IMR-90 (cell line): ENCODE results near the gene NAPA.

Source experiments
- MAFK ChIP-seq: IDR thresholded peaks from 2 replicates; pipeline ENCODE4 v1.6.1; 2012; ENCODE audit warnings: low read depth, low read length, improper control_type of control experiment
- MAZ ChIP-seq: IDR thresholded peaks from 2 replicates; pipeline ENCODE4 v1.6.1; 2012; ENCODE audit warnings: low read depth, mild to moderate bottlenecking, low read length, improper control_type of control experiment, moderate library complexity, borderline replicate concordance
- POLR2A ChIP-seq: IDR thresholded peaks from 2 replicates; pipeline ENCODE4 v1.6.1; 2012; ENCODE audit warnings: mild to moderate bottlenecking, low read depth, low read length
- RAD21 ChIP-seq: IDR thresholded peaks from 2 replicates; pipeline ENCODE4 v1.6.1; 2012; ENCODE audit warnings: low read length, improper control_type of control experiment
- RFX5 ChIP-seq: IDR thresholded peaks from 2 replicates; pipeline ENCODE4 v1.8.0; 2012; ENCODE audit warnings: low read depth, mild to moderate bottlenecking, low read length, moderate library complexity
- SMC3 ChIP-seq: fragments of 150-350 bp; IDR thresholded peaks from 2 replicates; pipeline ENCODE4 v1.6.1; 2016; ENCODE audit warnings: low read depth, mild to moderate bottlenecking, antibody characterized with exemption, low read length, moderate library complexity
- TF ChIP-seq, protein P1 (sequence below): conservative IDR thresholded peaks from 2 replicates; pipeline ENCODE4 v1.5.1; 2012; ENCODE audit warnings: mild to moderate bottlenecking, low read depth, low read length, improper control_type of control experiment

DNA sequence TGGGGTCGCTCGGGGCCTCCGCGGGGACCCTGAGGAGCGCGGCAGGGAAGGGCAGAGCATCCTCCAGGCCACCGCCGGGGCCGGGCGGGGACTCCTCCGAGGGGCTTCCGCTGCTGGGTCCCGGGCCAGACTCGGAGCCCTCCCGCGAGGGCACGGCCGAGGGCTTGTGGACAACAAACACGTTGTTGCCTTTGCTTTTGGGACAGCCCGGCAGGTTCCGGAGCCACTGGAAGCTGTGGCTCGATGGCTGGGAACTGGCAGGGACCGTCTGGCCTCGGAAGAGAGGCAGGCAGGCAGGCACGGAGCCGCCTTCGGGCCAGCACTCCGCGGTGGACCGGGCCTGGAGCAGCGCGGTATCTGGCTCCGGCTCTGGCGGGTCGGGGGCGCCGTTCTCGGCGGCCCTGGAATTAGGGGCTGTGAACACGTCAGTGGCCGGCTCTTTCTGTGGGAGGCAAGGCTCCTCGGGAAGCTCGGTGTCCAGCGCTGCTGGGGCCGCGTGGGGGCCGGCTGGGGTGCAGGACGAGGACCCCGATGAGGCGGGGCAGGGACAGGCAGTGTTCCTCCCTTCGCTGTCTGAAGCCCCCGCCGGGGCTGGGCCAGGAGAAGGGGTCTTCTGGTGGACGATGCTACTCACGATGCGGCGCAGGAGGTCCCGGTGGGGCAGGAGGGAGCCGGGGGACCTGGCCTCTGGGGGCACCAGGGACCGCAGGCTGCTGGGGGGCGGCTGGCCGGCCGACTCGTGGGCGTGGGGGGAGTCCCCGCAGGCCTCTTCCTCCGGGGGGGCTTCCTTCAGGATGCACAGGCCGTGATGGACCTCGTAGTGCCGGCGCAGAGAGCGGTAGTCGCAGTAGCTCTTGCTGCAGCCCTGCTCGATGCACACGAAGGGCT lies 30.4 kb upstream of the NAPA start:
- TF ChIP-seq, protein P1, sequence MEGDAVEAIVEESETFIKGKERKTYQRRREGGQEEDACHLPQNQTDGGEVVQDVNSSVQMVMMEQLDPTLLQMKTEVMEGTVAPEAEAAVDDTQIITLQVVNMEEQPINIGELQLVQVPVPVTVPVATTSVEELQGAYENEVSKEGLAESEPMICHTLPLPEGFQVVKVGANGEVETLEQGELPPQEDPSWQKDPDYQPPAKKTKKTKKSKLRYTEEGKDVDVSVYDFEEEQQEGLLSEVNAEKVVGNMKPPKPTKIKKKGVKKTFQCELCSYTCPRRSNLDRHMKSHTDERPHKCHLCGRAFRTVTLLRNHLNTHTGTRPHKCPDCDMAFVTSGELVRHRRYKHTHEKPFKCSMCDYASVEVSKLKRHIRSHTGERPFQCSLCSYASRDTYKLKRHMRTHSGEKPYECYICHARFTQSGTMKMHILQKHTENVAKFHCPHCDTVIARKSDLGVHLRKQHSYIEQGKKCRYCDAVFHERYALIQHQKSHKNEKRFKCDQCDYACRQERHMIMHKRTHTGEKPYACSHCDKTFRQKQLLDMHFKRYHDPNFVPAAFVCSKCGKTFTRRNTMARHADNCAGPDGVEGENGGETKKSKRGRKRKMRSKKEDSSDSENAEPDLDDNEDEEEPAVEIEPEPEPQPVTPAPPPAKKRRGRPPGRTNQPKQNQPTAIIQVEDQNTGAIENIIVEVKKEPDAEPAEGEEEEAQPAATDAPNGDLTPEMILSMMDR, result no peak
- TF ChIP-seq MAZ, result no peak
- no peak for TF ChIP-seq SMC3
- no peak for TF ChIP-seq RFX5
- no peak for TF ChIP-seq POLR2A
- TF ChIP-seq MAFK, result no peak
- TF ChIP-seq RAD21, result no peak
